ENCODE results near the gene DHH. TPM values are rescaled to one million over a fixed set of nuclear protein-coding genes. Genes with fewer than 3 reads are reported as not detected.

DHH gene
- total and polyA plus RNA-seq, 4 donors: 0.16 to 2.6 (median 0.95) TPM

GRCh38 chr12:49088932-49089330 is 5.7 kb downstream of the DHH start:
- H3K4me1 ChIP-seq (ENCODE audit: control insufficient read depth in 5 of 5, insufficient read depth in 5 of 5, low read length in 5 of 5): peaks cover 0 to 34% (median 14%) of the 10 kb centered on the region in 5 donors
- no peaks in the 10 kb centered on the region for H3K36me3 ChIP-seq (ENCODE audit: control insufficient read depth in 4 of 4, insufficient read depth in 4 of 4, low read length in 4 of 4)
- H3K9me3 ChIP-seq (ENCODE audit: control insufficient read depth in 4 of 4, insufficient read depth in 3 of 4, low read length in 3 of 4): no peaks in the 10 kb centered on the region
- H3K4me3 ChIP-seq: no peak overlapping the region
- DNase-seq (no peak), ATAC-seq (ENCODE audit: insufficient read depth, low FRiP score) (no peak)
- H3K27me3 ChIP-seq (ENCODE audit: control insufficient read depth in 3 of 3, insufficient read depth in 3 of 3, low read length in 2 of 3): peaks cover 0 to 63% (median 55%) of the 10 kb centered on the region in 3 donors
- no peak for TF ChIP-seq CTCF (IDR thresholded peaks at IDR 0.05; ENCODE audit: control extremely low read depth, extremely low read depth)
- H3K27ac ChIP-seq (ENCODE audit: low read depth in 1 of 2, low read length in 1 of 2): no peak overlapping the region
- 52 to 65% methylated on average over 6 of the region's 6 CpGs for WGBS, 2 donors
- no peak overlapping the region for H3K9ac ChIP-seq (ENCODE audit: insufficient read depth in 1 of 2, low read length in 2 of 2)

- ATAC-seq (ENCODE audit: insufficient read depth, low FRiP score): peak; percentile 94
- H3K27ac ChIP-seq (ENCODE audit: low read depth in 1 of 2, low read length in 1 of 2): no peak overlapping the region
- no peak overlapping the region for H3K4me3 ChIP-seq
- H3K27me3 ChIP-seq (ENCODE audit: control insufficient read depth in 3 of 3, insufficient read depth in 3 of 3, low read length in 2 of 3): peaks cover 0 to 57% (median 49%) of the 10 kb centered on the region in 3 donors
- DNase-seq: peak; percentile 82 to 90 (median 86)
- H3K36me3 ChIP-seq (ENCODE audit: control insufficient read depth in 4 of 4, insufficient read depth in 4 of 4, low read length in 4 of 4): no peaks in the 10 kb centered on the region
- peak; percentile 89 for TF ChIP-seq CTCF (IDR thresholded peaks at IDR 0.05; ENCODE audit: control extremely low read depth, extremely low read depth)
- no peaks in the 10 kb centered on the region for H3K9me3 ChIP-seq (ENCODE audit: control insufficient read depth in 4 of 4, insufficient read depth in 3 of 4, low read length in 3 of 4)
- H3K4me1 ChIP-seq (ENCODE audit: control insufficient read depth in 5 of 5, insufficient read depth in 5 of 5, low read length in 5 of 5): peaks cover 0 to 29% (median 12%) of the 10 kb centered on the region in 5 donors
- WGBS, 2 donors: 1 to 2% methylated on average over 18 of the region's 18 CpGs
- no peak overlapping the region for H3K9ac ChIP-seq (ENCODE audit: insufficient read depth in 1 of 2, low read length in 2 of 2)
These were observed 6.3 kb downstream of the DHH start for GRCh38 chr12:49088150-49088931.

GRCh38 chr12:49086116-49086515 is 8.5 kb downstream of the DHH start:
- 82 to 87% methylated on average over 3 of the region's 3 CpGs for WGBS, 2 donors
- Histone ChIP-seq H3K9ac (ENCODE audit: insufficient read depth in 1 of 2, low read length in 2 of 2) (no peak overlapping the region), H3K9me3 (ENCODE audit: control insufficient read depth in 4 of 4, insufficient read depth in 3 of 4, low read length in 3 of 4) (no peaks in the 10 kb centered on the region), H3K4me3 (no peak overlapping the region), H3K4me1 (ENCODE audit: control insufficient read depth in 5 of 5, insufficient read depth in 5 of 5, low read length in 5 of 5) (peaks cover 0 to 15% (median 4%) of the 10 kb centered on the region in 5 donors), H3K27ac (ENCODE audit: low read depth in 1 of 2, low read length in 1 of 2) (no peak overlapping the region), H3K36me3 (ENCODE audit: control insufficient read depth in 4 of 4, insufficient read depth in 4 of 4, low read length in 4 of 4) (no peaks in the 10 kb centered on the region), H3K27me3 (ENCODE audit: control insufficient read depth in 3 of 3, insufficient read depth in 3 of 3, low read length in 2 of 3) (peaks cover 0 to 35% (median 28%) of the 10 kb centered on the region in 3 donors)
- ATAC-seq (ENCODE audit: insufficient read depth, low FRiP score) (no peak), DNase-seq (no peak)
- TF ChIP-seq CTCF (IDR thresholded peaks at IDR 0.05; ENCODE audit: control extremely low read depth, extremely low read depth): no peak
